Measurements from ENCODE around the gene ANO3. TPM values are rescaled to one million over a fixed set of nuclear protein-coding genes. Genes with fewer than 3 reads are reported as not detected.
"Not testable (repeated sequence)": the region's sequence is repeated elsewhere in the genome, so short reads cannot be mapped to it uniquely, and the experiment has no call there.

ANO3 gene
- total RNA-seq, 1 donor from 2014 or later: 30.0 TPM

- no peak for DNase-seq (ENCODE audit: low spot score)
These were observed 290.3 kb downstream of the ANO3 start for GRCh38 chr11:26622181-26622580.

GRCh38 chr11:26623076-26623659 is 291.2 kb downstream of the ANO3 start:
- no peak for DNase-seq (ENCODE audit: low spot score)

GRCh38 chr11:26626346-26626745 is 294.4 kb downstream of the ANO3 start:
- DNase-seq (ENCODE audit: low spot score): no peak

- DNase-seq (ENCODE audit: low spot score): no peak
These were observed 300.8 kb downstream of the ANO3 start for GRCh38 chr11:26632691-26633159.

- not testable (repeated sequence) for DNase-seq (ENCODE audit: low spot score)
These were observed 311.4 kb downstream of the ANO3 start for GRCh38 chr11:26643314-26643713.

- DNase-seq (ENCODE audit: low spot score): peak; percentile 68
These were observed 318.0 kb downstream of the ANO3 start for GRCh38 chr11:26649884-26650283.

GRCh38 chr11:26651916-26652315 is 320.0 kb downstream of the ANO3 start:
- DNase-seq (ENCODE audit: low spot score): no peak

GRCh38 chr11:26655287-26655686 is 323.4 kb downstream of the ANO3 start:
- DNase-seq (ENCODE audit: low spot score): no peak

GRCh38 chr11:26662916-26663315 is 331.0 kb downstream of the ANO3 start:
- DNase-seq (ENCODE audit: low spot score): no peak

GRCh38 chr11:26665036-26665435 is 333.1 kb downstream of the ANO3 start:
- no peak for DNase-seq (ENCODE audit: low spot score)

- DNase-seq (ENCODE audit: low spot score): no peak
These were observed 334.0 kb downstream of the ANO3 start for GRCh38 chr11:26665946-26666345.

GRCh38 chr11:26675233-26675928 is 343.5 kb downstream of the ANO3 start:
- DNase-seq (ENCODE audit: low spot score): no peak

GRCh38 chr11:26676641-26677040 is 344.7 kb downstream of the ANO3 start:
- no peak for DNase-seq (ENCODE audit: low spot score)

- DNase-seq (ENCODE audit: low spot score): no peak
These were observed 345.6 kb downstream of the ANO3 start for GRCh38 chr11:26677566-26677965.

- DNase-seq (ENCODE audit: low spot score): no peak
These were observed 355.4 kb downstream of the ANO3 start for GRCh38 chr11:26687351-26687750.

- DNase-seq (ENCODE audit: low spot score): no peak
These were observed 356.8 kb downstream of the ANO3 start for GRCh38 chr11:26688701-26689100.

GRCh38 chr11:26696330-26696729 is 364.4 kb downstream of the ANO3 start:
- no peak for DNase-seq (ENCODE audit: low spot score)

GRCh38 chr11:26698224-26698623 is 366.3 kb downstream of the ANO3 start:
- peak; percentile 56 for DNase-seq (ENCODE audit: low spot score)

GRCh38 chr11:26700574-26701235 is 368.8 kb downstream of the ANO3 start:
- DNase-seq (ENCODE audit: low spot score): no peak

GRCh38 chr11:26702406-26702805 is 370.5 kb downstream of the ANO3 start:
- DNase-seq (ENCODE audit: low spot score): no peak

GRCh38 chr11:26703411-26704191 is 371.7 kb downstream of the ANO3 start:
- no peak for DNase-seq (ENCODE audit: low spot score)

- no peak for DNase-seq (ENCODE audit: low spot score)
These were observed 372.3 kb downstream of the ANO3 start for GRCh38 chr11:26704249-26704648.
